Panc1 (cell line): ENCODE measurements around the gene NEFH. TPM values are rescaled to one million over a fixed set of nuclear protein-coding genes. Genes with fewer than 3 reads are reported as not detected.

Source experiments
- ATAC-seq: fragments of 200-7000 bp; cut with Tn5 transposase; 2 replicates; pipeline ENCODE4 v1.9.1; 2020; ENCODE audit warnings: mild to moderate bottlenecking, moderate library complexity
- BruUV-seq: library from RNA; stranded (reverse); fragments of 400-500 nt; replicated peaks from 2 replicates; lab custom pipeline; 2021; lab: Mats Ljungman, UMichigan
- CTCF ChIA-PET: fragments of 300-600 bp; sonication (Branson Sonifier 250); formaldehyde crosslinking; loops from one replicate; lab custom pipeline; 2022; ENCODE audit warnings: antibody characterized with exemption; lab: Charles Lee
- POLR2A ChIA-PET: fragments of 300-600 bp; sonication (Branson Sonifier 250); formaldehyde crosslinking; loops from one replicate; lab custom pipeline; 2022; ENCODE audit warnings: antibody characterized with exemption; lab: Charles Lee
- DNase-seq: peaks from one replicate; pipeline ENCODE4 v3.0.0-alpha.2; 2010; ENCODE audit warnings: low read depth, low spot score
- H3K27ac ChIP-seq: 2 replicates; pipeline ENCODE4 v1.5.1; 2011; ENCODE audit warnings: mild to moderate bottlenecking, low read length, inconsistent platforms
- H3K27me3 ChIP-seq: fragments of 200-500 bp; sonication (Bioruptor generic); 2 replicates; pipeline ENCODE4 v1.6.0; 2014; ENCODE audit warnings: low read length, inconsistent platforms; ENCODE audit not compliant: control insufficient read depth, insufficient read depth
- H3K36me3 ChIP-seq: fragments of 200-500 bp; sonication (Bioruptor generic); 2 replicates; pipeline ENCODE4 v1.5.1; 2014; ENCODE audit warnings: inconsistent platforms, mild to moderate bottlenecking, low read length, moderate library complexity; ENCODE audit not compliant: control insufficient read depth, insufficient read depth
- H3K4me1 ChIP-seq: 2 replicates; pipeline ENCODE4 v1.5.1; 2011; ENCODE audit warnings: inconsistent platforms, mild to moderate bottlenecking, low read length, moderate library complexity; ENCODE audit not compliant: control insufficient read depth, insufficient read depth
- H3K4me3 ChIP-seq, 2 experiments: 2 replicates each; pipeline ENCODE4 v1.5.1; 2011 to 2012; ENCODE audit warnings: low read depth in 2 of 2, low read length in 2 of 2, mild to moderate bottlenecking in 2 of 2, inconsistent platforms in 1 of 2, moderate library complexity in 1 of 2
- H3K9me3 ChIP-seq: fragments of 200-500 bp; sonication (Bioruptor generic); 2 replicates; pipeline ENCODE4 v1.5.1; 2014; ENCODE audit warnings: low read depth, mild to moderate bottlenecking, inconsistent platforms, low read length, moderate library complexity; ENCODE audit not compliant: control insufficient read depth, insufficient read depth
- CTCF ChIP-seq: fragments of 450-650 bp; IDR thresholded peaks from 2 replicates; pipeline ENCODE4 v1.5.1; 2017; ENCODE audit warnings: mild to moderate bottlenecking
- POLR2AphosphoS5 ChIP-seq: IDR thresholded peaks from 2 replicates; pipeline ENCODE4 v1.6.1; 2012; ENCODE audit warnings: mild to moderate bottlenecking, low read depth, low read length, moderate library complexity
- REST ChIP-seq, 2 experiments: IDR thresholded peaks; 2 replicates each; pipeline ENCODE4 v1.6.1; 2011 to 2012; ENCODE audit warnings: low read depth in 2 of 2, control low read depth in 1 of 2, low read length in 1 of 2, mild to moderate bottlenecking in 1 of 2, moderate library complexity in 1 of 2; ENCODE audit not compliant: insufficient read depth in 1 of 2
- SIN3A ChIP-seq: IDR thresholded peaks from 2 replicates; pipeline ENCODE4 v1.6.1; 2012; ENCODE audit warnings: low read depth, mild to moderate bottlenecking, low read length, moderate library complexity, borderline replicate concordance; ENCODE audit not compliant: insufficient read depth
- TCF7L2 ChIP-seq: IDR thresholded peaks from 2 replicates; pipeline ENCODE4 v1.6.1; 2011; ENCODE audit warnings: mild to moderate bottlenecking, low read depth, low read length, inconsistent platforms
- in situ Hi-C: cut with HindIII; loops from 2 replicates; pipeline ENCODE4 v1.10.0; 2016; ENCODE audit warnings: low sequenced_read_pairs, low pct_unique_long_range_greater_than_20kb
- intact Hi-C: fragments of 100-400 bp; cut with micrococcal nuclease; formaldehyde crosslinking; loops from one replicate; pipeline ENCODE4 v1.10.0; 2022; ENCODE audit not compliant: unreplicated experiment
- total RNA-seq: library from RNA; stranded (reverse); gene quantifications from one replicate; pipeline ENCODE4 v1.2.1, GENCODE V29; 2021; ENCODE audit not compliant: unreplicated experiment

Gene NEFH
- total RNA-seq, 1 experiment from 2014 or later, result 0.08 TPM

DNA sequence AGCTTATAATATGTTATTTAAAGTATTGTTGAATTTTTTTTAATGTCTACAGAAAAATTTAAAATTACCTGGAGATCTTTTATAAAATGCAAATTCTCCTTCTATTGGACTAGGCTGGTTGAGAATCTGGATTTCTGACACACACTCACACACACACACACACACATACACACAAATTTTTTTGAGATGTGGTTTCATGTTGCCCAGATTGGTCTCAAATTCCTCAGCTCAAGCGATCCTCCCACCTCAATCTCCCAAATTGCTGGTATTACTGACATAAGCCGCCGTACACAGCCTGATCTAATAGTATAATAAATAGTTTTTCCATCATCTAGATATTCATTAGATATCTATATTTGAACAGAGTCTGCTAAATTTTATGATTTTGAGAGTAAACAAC lies 46.2 kb upstream of the NEFH start:
- ChIA-PET CTCF (no interaction called here), POLR2A (no interaction called here)
- BruUV-seq, result no TSS peak
- DNase-seq (no peak), ATAC-seq (no peak)
- no peak overlapping the region for H3K27ac ChIP-seq
- H3K4me1 ChIP-seq, result no peaks in the 10 kb centered on the region
- no peak overlapping the region for H3K4me3 ChIP-seq
- no peaks in the 10 kb centered on the region for H3K36me3 ChIP-seq
- TF ChIP-seq POLR2AphosphoS5, result no peak
- H3K27me3 ChIP-seq, result no peaks in the 10 kb centered on the region
- intact Hi-C loops, result no loop called here
- H3K9me3 ChIP-seq, result no peaks in the 10 kb centered on the region
- in situ Hi-C loops, result no loop called here

GRCh38 chr22:29434288-29434687 lies 45.7 kb upstream of the NEFH start:
- CTCF ChIA-PET, result no interaction called here
- POLR2A ChIA-PET, result no interaction called here

More at GRCh38 chr22:29434288-29434687, 45.7 kb upstream of the NEFH start:
- ATAC-seq, result no peak
- Histone ChIP-seq H3K4me1 (no peaks in the 10 kb centered on the region), H3K9me3 (no peaks in the 10 kb centered on the region), H3K27ac (no peak overlapping the region), H3K4me3 (no peak overlapping the region), H3K36me3 (no peaks in the 10 kb centered on the region), H3K27me3 (no peaks in the 10 kb centered on the region)
- in situ Hi-C loops (no loop called here), intact Hi-C loops (no loop called here)
- TF ChIP-seq SIN3A (no peak), CTCF (no peak), TCF7L2 (no peak), REST (IDR thresholded peaks at IDR 0.05; ENCODE audit: insufficient read depth in 1 of 2, low read depth in 2 of 2, low read length in 1 of 2) (no peak), POLR2AphosphoS5 (no peak)
- BruUV-seq, result no TSS peak
- DNase-seq, result no peak
